A549 (cell line): ENCODE data around the gene NUAK1. TPM values are rescaled to one million over a fixed set of nuclear protein-coding genes. Genes with fewer than 3 reads are reported as not detected.

Experiments
- ATAC-seq, 2 experiments: fragments of 200-7000 bp in 1 of 2; fragments of >200 bp in 1 of 2; cut with Nextera tagmentation in 1 of 2; cut with Tn5 transposase in 1 of 2; 3 replicates each; pipeline versions ENCODE4 v1.8.0 to v1.9.1; 2018 to 2020; ENCODE audit warnings: mild to moderate bottlenecking in 1 of 2, moderate library complexity in 1 of 2
- CTCF ChIA-PET: fragments of 300-600 bp; sonication (Branson Sonifier 250); formaldehyde crosslinking; extraction: SDS; loops from one replicate; lab custom pipeline; 2021; ENCODE audit warnings: antibody characterized with exemption, inconsistent platforms; lab: Yijun Ruan, JAX
- POLR2A ChIA-PET: fragments of 350-600 bp; formaldehyde crosslinking; extraction: SDS; loops from one replicate; lab custom pipeline; 2021; ENCODE audit warnings: antibody characterized with exemption, inconsistent platforms; lab: Yijun Ruan, JAX
- DNase-seq, 2 experiments: peaks; one replicate each; pipeline versions ENCODE4 v3.0.0 to v3.0.0-alpha.2; 2011 to 2016; ENCODE audit warnings: low read depth in 1 of 2, low spot score in 1 of 2
- FAIRE-seq: peaks from 2 replicates; lab custom pipeline; 2011; peaks lifted over from hg19 to GRCh38; lab: Jason Lieb, UNC
- H3K27ac ChIP-seq, 2 experiments: fragments of >200 bp; sonication (Bioruptor Twin); formaldehyde crosslinking; 3 replicates each; pipeline ENCODE4 v1.5.1; 2016 to 2017
- H3K4me1 ChIP-seq: fragments of >200 bp; sonication (Bioruptor Twin); formaldehyde crosslinking; 3 replicates; pipeline ENCODE4 v1.6.1; 2016
- H3K4me2 ChIP-seq: fragments of >200 bp; sonication (Bioruptor Twin); formaldehyde crosslinking; 3 replicates; pipeline ENCODE4 v1.6.1; 2016
- H3K4me3 ChIP-seq: fragments of >200 bp; sonication (Bioruptor Twin); formaldehyde crosslinking; 3 replicates; pipeline ENCODE4 v1.5.1; 2016
- H3K9me3 ChIP-seq: fragments of >200 bp; sonication (Bioruptor Twin); formaldehyde crosslinking; 3 replicates; pipeline ENCODE4 v1.6.1; 2016
- CBX2 ChIP-seq: fragments of 200-600 bp; sonication (generic); IDR thresholded peaks from 2 replicates; pipeline ENCODE4 v1.6.1; 2016; ENCODE audit warnings: low read depth, mild to moderate bottlenecking, borderline replicate concordance
- CEBPB ChIP-seq, 2 experiments: fragments of >200 bp in 1 of 2; sonication (Bioruptor Twin) in 1 of 2; formaldehyde crosslinking in 1 of 2; IDR thresholded peaks; 2 replicates each; pipeline ENCODE4 v1.6.1; 2012 to 2016
- CHD2 ChIP-seq: fragments of 150-350 bp; IDR thresholded peaks from 2 replicates; pipeline ENCODE4 v1.6.1; 2014; ENCODE audit warnings: low read length; ENCODE audit not compliant: partially characterized antibody
- EHF ChIP-seq: fragments of 250-450 bp; sonication (Bioruptor Pico); IDR thresholded peaks from 2 replicates; pipeline ENCODE4 v1.5.0; 2020; ENCODE audit warnings: mild to moderate bottlenecking
- EP300 ChIP-seq, 2 experiments: fragments of >200 bp; sonication (Bioruptor Twin); formaldehyde crosslinking; IDR thresholded peaks; 2 replicates in 1 of 2; 3 replicates in 1 of 2; pipeline ENCODE4 v1.6.1; 2016 to 2017
- FOSB ChIP-seq: fragments of 250-450 bp; sonication (Bioruptor Pico); IDR thresholded peaks from 2 replicates; pipeline ENCODE4 v1.5.0; 2020; ENCODE audit warnings: mild to moderate bottlenecking, moderate library complexity
- FOSL2 ChIP-seq, 2 experiments: fragments of 450-650 bp in 1 of 2; fragments of >200 bp in 1 of 2; sonication (Bioruptor Twin) in 1 of 2; formaldehyde crosslinking; IDR thresholded peaks; 2 replicates each; pipeline versions ENCODE4 v1.5.0 to v1.6.1; 2016 to 2020; ENCODE audit warnings: mild to moderate bottlenecking in 1 of 2, moderate library complexity in 1 of 2
- FOXS1 ChIP-seq: fragments of 250-450 bp; sonication (Bioruptor Pico); IDR thresholded peaks from 2 replicates; pipeline ENCODE4 v1.5.0; 2020; ENCODE audit warnings: mild to moderate bottlenecking, moderate library complexity
- GATA3 ChIP-seq: IDR thresholded peaks from 2 replicates; pipeline ENCODE4 v1.6.1; 2012; ENCODE audit warnings: borderline replicate concordance
- HOXA7 ChIP-seq: fragments of 250-450 bp; sonication (Bioruptor Pico); IDR thresholded peaks from 2 replicates; pipeline ENCODE4 v1.5.0; 2020; ENCODE audit warnings: mild to moderate bottlenecking, moderate library complexity
- HOXB5 ChIP-seq: fragments of 250-450 bp; sonication (Bioruptor Pico); IDR thresholded peaks from 2 replicates; pipeline ENCODE4 v1.5.0; 2020; ENCODE audit warnings: mild to moderate bottlenecking, moderate library complexity
- JUN ChIP-seq, 2 experiments: fragments of >200 bp; sonication (Bioruptor Twin); formaldehyde crosslinking; IDR thresholded peaks; 2 replicates in 1 of 2; 3 replicates in 1 of 2; pipeline ENCODE4 v1.6.1; 2016 to 2017
- KDM5A ChIP-seq: fragments of 200-600 bp; sonication (generic); IDR thresholded peaks from 2 replicates; pipeline ENCODE4 v1.6.1; 2016; ENCODE audit warnings: antibody characterized with exemption, mild to moderate bottlenecking
- NFE2L2 ChIP-seq: fragments of 150-350 bp; conservative IDR thresholded peaks from 2 replicates; pipeline ENCODE4 v1.6.1; 2014; ENCODE audit warnings: low read length
- NPAS2 ChIP-seq: fragments of 250-450 bp; sonication (Bioruptor Pico); IDR thresholded peaks from 2 replicates; pipeline ENCODE4 v1.8.0; 2022; ENCODE audit warnings: mild to moderate bottlenecking, moderate library complexity, borderline replicate concordance
- NR3C1 ChIP-seq: fragments of >200 bp; sonication (Bioruptor Twin); formaldehyde crosslinking; IDR thresholded peaks from 3 replicates; pipeline ENCODE4 v1.6.1; 2017
- RFX5 ChIP-seq: fragments of 450-650 bp; IDR thresholded peaks from 2 replicates; pipeline ENCODE4 v1.7.1; 2014; ENCODE audit warnings: antibody characterized with exemption, mild to moderate bottlenecking, moderate library complexity
- RNF2 ChIP-seq: fragments of 200-600 bp; sonication (generic); IDR thresholded peaks from 2 replicates; pipeline ENCODE4 v1.6.1; 2016; ENCODE audit warnings: low read depth, mild to moderate bottlenecking, antibody characterized with exemption, moderate library complexity, borderline replicate concordance
- SMC3 ChIP-seq: fragments of >200 bp; sonication (Bioruptor Twin); formaldehyde crosslinking; IDR thresholded peaks from 3 replicates; pipeline ENCODE4 v1.6.1; 2018; ENCODE audit warnings: inconsistent platforms
- TP53 ChIP-seq: fragments of 250-450 bp; sonication (Bioruptor Pico); IDR thresholded peaks from 2 replicates; pipeline ENCODE4 v1.5.0; 2021; ENCODE audit warnings: mild to moderate bottlenecking, moderate library complexity
- ZC3H11A ChIP-seq: fragments of 450-650 bp; IDR thresholded peaks from 2 replicates; pipeline ENCODE4 v1.6.1; 2014; ENCODE audit warnings: antibody characterized with exemption, mild to moderate bottlenecking
- ZNF302 ChIP-seq: fragments of 250-450 bp; sonication (Bioruptor Pico); IDR thresholded peaks from 2 replicates; pipeline ENCODE4 v1.9.0; 2021; ENCODE audit warnings: inconsistent platforms, mild to moderate bottlenecking, moderate library complexity
- ZSCAN20 ChIP-seq: fragments of 250-450 bp; sonication (Bioruptor Pico); IDR thresholded peaks from 2 replicates; pipeline ENCODE4 v1.8.0; 2022; ENCODE audit warnings: mild to moderate bottlenecking, moderate library complexity
- WGBS: methylation state at CpG from one replicate; pipeline ENCODE4 v1.1.6; 2017; ENCODE audit errors: missing lambda C conversion rate; 5-methylcytosine and 5-hydroxymethylcytosine counted together
- polyA plus RNA-seq, 4 experiments: library from polyadenylated mRNA; depleted of rRNA in 3 of 4; stranded (reverse); fragments of >200 nt; fragmentation: RNase III in 1 of 4; extraction: RNeasy Plus Mini Kit Qiagen cat#74134 plus additional on column Dnase treatment in 1 of 4; gene quantifications; 2 replicates in 3 of 4; 3 replicates in 1 of 4; pipeline ENCODE4 v1.2.3, GENCODE V29; 2011 to 2017
- TF ChIP-seq, protein P1 (sequence below): fragments of >200 bp; sonication (Bioruptor Twin); formaldehyde crosslinking; IDR thresholded peaks from 3 replicates; pipeline ENCODE4 v1.5.1; 2016
- TF ChIP-seq, protein P2 (sequence below): fragments of 450-650 bp; IDR thresholded peaks from 2 replicates; pipeline ENCODE4 v1.6.1; 2014; ENCODE audit warnings: antibody characterized with exemption
- TF ChIP-seq, protein P3 (sequence below): fragments of >200 bp; sonication (Bioruptor Twin); formaldehyde crosslinking; IDR thresholded peaks from 2 replicates; pipeline ENCODE4 v1.6.1; 2016
- TF ChIP-seq, protein P4 (sequence below): fragments of 250-450 bp; sonication (Bioruptor Pico); IDR thresholded peaks from 2 replicates; pipeline ENCODE4 v1.5.0; 2021; ENCODE audit warnings: mild to moderate bottlenecking, moderate library complexity, borderline replicate concordance
- TF ChIP-seq, protein P5 (sequence below): IDR thresholded peaks from 2 replicates; pipeline ENCODE4 v1.6.1; 2012
- TF ChIP-seq, protein P6 (sequence below): fragments of 250-450 bp; sonication (Bioruptor Pico); IDR thresholded peaks from 2 replicates; pipeline ENCODE4 v1.5.0; 2020; ENCODE audit warnings: low read depth, mild to moderate bottlenecking, moderate library complexity

Gene NUAK1
- polyA plus RNA-seq, 2 of the 4 experiments (the other 2 are of a cell fraction): 20.8 to 22.3 TPM

DNA sequence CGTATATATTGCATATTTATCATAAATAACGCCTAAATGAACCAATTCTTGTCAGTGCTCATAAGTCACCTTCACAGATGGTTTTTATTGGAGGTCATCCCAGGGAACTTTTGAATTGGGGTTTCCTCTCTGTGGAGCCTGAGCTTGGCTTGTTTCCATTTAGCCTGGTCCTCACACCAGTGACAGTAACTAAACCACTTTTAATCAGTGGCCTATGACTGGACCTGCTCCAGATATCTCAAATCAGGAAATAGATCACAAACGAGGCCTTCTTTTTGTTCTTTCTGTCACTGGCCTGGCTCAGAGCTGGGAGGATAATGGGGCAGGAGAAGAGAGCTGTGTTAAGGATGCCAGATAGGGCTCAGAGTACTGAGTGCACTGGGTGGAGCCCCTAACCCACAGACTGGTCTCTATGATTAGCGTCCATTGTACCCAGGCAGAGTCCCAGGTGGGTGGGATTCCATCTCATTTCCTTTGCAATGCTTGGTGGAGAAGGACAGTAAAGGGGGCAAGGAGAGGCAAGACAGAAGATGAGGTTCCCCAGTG is 92.4 kb downstream of the NUAK1 start:
- Histone ChIP-seq H3K4me1 (peaks cover 11% of the 10 kb centered on the region; the same call in 2 of the 3 replicates), H3K4me3 (no peak overlapping the region), H3K9me3 (no peaks in the 10 kb centered on the region), H3K4me2 (no peak overlapping the region), H3K27ac (no peak overlapping the region)
- 84% methylated on average over 4 of the region's 4 CpGs for WGBS
- ATAC-seq: no peak
- no peak for DNase-seq
- TF ChIP-seq CHD2 (no peak), CBX2 (no peak), TP53 (CRISPR knock-in tag) (no peak), EP300 (IDR thresholded peaks at IDR 0.05) (no peak), NPAS2 (no peak), RNF2 (no peak), CEBPB (IDR thresholded peaks at IDR 0.05) (no peak), SMC3 (no peak), RFX5 (no peak), KDM5A (no peak), NFE2L2 (no peak)
- TF ChIP-seq, protein P1, sequence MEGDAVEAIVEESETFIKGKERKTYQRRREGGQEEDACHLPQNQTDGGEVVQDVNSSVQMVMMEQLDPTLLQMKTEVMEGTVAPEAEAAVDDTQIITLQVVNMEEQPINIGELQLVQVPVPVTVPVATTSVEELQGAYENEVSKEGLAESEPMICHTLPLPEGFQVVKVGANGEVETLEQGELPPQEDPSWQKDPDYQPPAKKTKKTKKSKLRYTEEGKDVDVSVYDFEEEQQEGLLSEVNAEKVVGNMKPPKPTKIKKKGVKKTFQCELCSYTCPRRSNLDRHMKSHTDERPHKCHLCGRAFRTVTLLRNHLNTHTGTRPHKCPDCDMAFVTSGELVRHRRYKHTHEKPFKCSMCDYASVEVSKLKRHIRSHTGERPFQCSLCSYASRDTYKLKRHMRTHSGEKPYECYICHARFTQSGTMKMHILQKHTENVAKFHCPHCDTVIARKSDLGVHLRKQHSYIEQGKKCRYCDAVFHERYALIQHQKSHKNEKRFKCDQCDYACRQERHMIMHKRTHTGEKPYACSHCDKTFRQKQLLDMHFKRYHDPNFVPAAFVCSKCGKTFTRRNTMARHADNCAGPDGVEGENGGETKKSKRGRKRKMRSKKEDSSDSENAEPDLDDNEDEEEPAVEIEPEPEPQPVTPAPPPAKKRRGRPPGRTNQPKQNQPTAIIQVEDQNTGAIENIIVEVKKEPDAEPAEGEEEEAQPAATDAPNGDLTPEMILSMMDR: no peak
- TF ChIP-seq, protein P2, sequence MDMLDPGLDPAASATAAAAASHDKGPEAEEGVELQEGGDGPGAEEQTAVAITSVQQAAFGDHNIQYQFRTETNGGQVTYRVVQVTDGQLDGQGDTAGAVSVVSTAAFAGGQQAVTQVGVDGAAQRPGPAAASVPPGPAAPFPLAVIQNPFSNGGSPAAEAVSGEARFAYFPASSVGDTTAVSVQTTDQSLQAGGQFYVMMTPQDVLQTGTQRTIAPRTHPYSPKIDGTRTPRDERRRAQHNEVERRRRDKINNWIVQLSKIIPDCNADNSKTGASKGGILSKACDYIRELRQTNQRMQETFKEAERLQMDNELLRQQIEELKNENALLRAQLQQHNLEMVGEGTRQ: no peak
- TF ChIP-seq, protein P3, sequence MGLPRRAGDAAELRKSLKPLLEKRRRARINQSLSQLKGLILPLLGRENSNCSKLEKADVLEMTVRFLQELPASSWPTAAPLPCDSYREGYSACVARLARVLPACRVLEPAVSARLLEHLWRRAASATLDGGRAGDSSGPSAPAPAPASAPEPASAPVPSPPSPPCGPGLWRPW: no peak
- TF ChIP-seq, protein P4, sequence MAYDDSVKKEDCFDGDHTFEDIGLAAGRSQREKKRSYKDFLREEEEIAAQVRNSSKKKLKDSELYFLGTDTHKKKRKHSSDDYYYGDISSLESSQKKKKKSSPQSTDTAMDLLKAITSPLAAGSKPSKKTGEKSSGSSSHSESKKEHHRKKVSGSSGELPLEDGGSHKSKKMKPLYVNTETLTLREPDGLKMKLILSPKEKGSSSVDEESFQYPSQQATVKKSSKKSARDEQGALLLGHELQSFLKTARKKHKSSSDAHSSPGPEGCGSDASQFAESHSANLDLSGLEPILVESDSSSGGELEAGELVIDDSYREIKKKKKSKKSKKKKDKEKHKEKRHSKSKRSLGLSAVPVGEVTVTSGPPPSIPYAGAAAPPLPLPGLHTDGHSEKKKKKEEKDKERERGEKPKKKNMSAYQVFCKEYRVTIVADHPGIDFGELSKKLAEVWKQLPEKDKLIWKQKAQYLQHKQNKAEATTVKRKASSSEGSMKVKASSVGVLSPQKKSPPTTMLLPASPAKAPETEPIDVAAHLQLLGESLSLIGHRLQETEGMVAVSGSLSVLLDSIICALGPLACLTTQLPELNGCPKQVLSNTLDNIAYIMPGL (CRISPR knock-in tag): no peak
- TF ChIP-seq, protein P5, sequence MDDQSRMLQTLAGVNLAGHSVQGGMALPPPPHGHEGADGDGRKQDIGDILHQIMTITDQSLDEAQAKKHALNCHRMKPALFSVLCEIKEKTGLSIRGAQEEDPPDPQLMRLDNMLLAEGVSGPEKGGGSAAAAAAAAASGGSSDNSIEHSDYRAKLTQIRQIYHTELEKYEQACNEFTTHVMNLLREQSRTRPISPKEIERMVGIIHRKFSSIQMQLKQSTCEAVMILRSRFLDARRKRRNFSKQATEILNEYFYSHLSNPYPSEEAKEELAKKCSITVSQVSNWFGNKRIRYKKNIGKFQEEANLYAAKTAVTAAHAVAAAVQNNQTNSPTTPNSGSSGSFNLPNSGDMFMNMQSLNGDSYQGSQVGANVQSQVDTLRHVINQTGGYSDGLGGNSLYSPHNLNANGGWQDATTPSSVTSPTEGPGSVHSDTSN: no peak
- TF ChIP-seq, protein P6, sequence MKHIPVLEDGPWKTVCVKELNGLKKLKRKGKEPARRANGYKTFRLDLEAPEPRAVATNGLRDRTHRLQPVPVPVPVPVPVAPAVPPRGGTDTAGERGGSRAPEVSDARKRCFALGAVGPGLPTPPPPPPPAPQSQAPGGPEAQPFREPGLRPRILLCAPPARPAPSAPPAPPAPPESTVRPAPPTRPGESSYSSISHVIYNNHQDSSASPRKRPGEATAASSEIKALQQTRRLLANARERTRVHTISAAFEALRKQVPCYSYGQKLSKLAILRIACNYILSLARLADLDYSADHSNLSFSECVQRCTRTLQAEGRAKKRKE: no peak
- POLR2A ChIA-PET: no interaction called here
- CTCF ChIA-PET: interaction anchor here (1.2 kb wide), 1 partner anchor 90 kb away, joined by 4 read pairs; no protein-coding TSS in a partner anchor
- FAIRE-seq: no peak

DNA sequence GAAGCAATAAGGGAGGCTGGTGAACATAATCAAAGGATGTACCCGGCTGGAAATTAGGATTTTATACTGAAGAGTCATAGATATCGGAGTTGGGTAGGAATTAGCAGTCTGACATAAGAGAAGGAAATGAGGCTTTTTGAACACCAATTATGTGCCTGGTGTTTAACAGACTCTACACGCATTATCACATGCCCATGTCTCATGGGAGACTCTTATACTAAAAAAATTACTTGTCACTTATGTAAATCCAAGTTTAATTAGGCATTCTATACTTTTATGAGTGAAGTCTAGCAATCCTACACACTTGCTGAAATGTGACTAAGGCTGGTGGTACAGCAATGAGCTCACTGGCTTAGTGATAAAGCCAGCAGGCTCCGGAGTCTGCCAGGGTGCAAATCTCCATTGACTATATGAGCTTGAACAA is 93.5 kb downstream of the NUAK1 start:
- Histone ChIP-seq H3K9me3 (no peaks in the 10 kb centered on the region), H3K4me1 (peaks cover 11% of the 10 kb centered on the region; the same call in 2 of the 3 replicates), H3K4me2 (0 out of 3 replicates have a peak overlapping the region, but pooled peaks have one; percentile 0), H3K27ac (no peak overlapping the region; a peak in 1 of 6 replicates), H3K4me3 (no peak overlapping the region)
- CTCF ChIA-PET: no interaction called here
- WGBS: 65% methylated on average over 4 of the region's 4 CpGs
- FAIRE-seq (no peak), ATAC-seq (peak in 1 of 2 experiments; percentile 18; a peak in 3 of 6 replicates), DNase-seq (no peak)
- POLR2A ChIA-PET: no interaction called here
- TF ChIP-seq ZSCAN20 (CRISPR knock-in tag) (no peak), EHF (CRISPR knock-in tag) (no peak), EP300 (IDR thresholded peaks at IDR 0.05) (no peak), FOSL2 (IDR thresholded peaks at IDR 0.05) (no peak), FOSL2 (CRISPR knock-in tag; IDR thresholded peaks at IDR 0.05) (no peak), FOSB (CRISPR knock-in tag) (no peak), JUN (IDR thresholded peaks at IDR 0.05) (no peak), ZNF302 (CRISPR knock-in tag) (no peak), KDM5A (no peak), FOXS1 (CRISPR knock-in tag) (no peak), HOXB5 (CRISPR knock-in tag) (no peak), ZC3H11A (no peak), CEBPB (IDR thresholded peaks at IDR 0.05) (no peak), NR3C1 (no peak), GATA3 (no peak), HOXA7 (no peak)
- TF ChIP-seq, protein P5: no peak
